GM12878 (cell line): Measurements from ENCODE around the gene ETNK2. TPM values are rescaled to one million over a fixed set of nuclear protein-coding genes. Genes with fewer than 3 reads are reported as not detected.

ENCODE experiments used
- ATAC-seq: fragments of 200-7000 bp; cut with Tn5 transposase; 3 replicates; pipeline ENCODE4 v1.9.1; 2020; ENCODE audit warnings: mild to moderate bottlenecking, moderate library complexity
- BruUV-seq: library from RNA; stranded (reverse); fragments of 400-500 nt; replicated peaks from 2 replicates; lab custom pipeline; 2021; lab: Mats Ljungman, UMichigan
- CTCF ChIA-PET: fragments of 300-600 bp; sonication (Branson Sonifier 250); formaldehyde crosslinking; extraction: SDS; loops from one replicate; lab custom pipeline; 2021; ENCODE audit warnings: inconsistent platforms; lab: Yijun Ruan, JAX
- POLR2A ChIA-PET: fragments of 350-600 bp; formaldehyde crosslinking; extraction: SDS; loops from one replicate; lab custom pipeline; 2021; ENCODE audit warnings: inconsistent platforms; lab: Charles Lee
- RAD21 ChIA-PET: fragments of 300-600 bp; sonication (Branson Sonifier 250); formaldehyde crosslinking; loops from one replicate; lab custom pipeline; 2023; ENCODE audit warnings: antibody characterized with exemption; ENCODE audit not compliant: unreplicated experiment; lab: Charles Lee
- SMC1A ChIA-PET: fragments of 300-600 bp; sonication (Branson Sonifier 250); formaldehyde crosslinking; loops from one replicate; lab custom pipeline; 2023; ENCODE audit not compliant: unreplicated experiment, uncharacterized antibody; lab: Charles Lee
- DNase-seq: peaks from one replicate; pipeline ENCODE4 v3.0.0-alpha.2; 2011; ENCODE audit warnings: low read depth, low spot score
- FAIRE-seq: peaks from 3 replicates; lab custom pipeline; 2011; peaks lifted over from hg19 to GRCh38; lab: Jason Lieb, UNC
- H2AFZ ChIP-seq: 2 replicates; pipeline ENCODE4 v1.6.0; 2011; ENCODE audit warnings: low read depth, low read length, control low read depth; ENCODE audit not compliant: control insufficient read depth
- H3K27ac ChIP-seq: 2 replicates; pipeline ENCODE4 v1.5.1; 2011; ENCODE audit warnings: control low read depth; ENCODE audit not compliant: control insufficient read depth, insufficient read depth
- H3K27me3 ChIP-seq, 2 experiments: replicated peaks in 1 of 2; 2 replicates each; pipeline versions ENCODE4 v1.6.0 to v1.6.1; 2011; ENCODE audit warnings: low read length in 1 of 2; ENCODE audit not compliant: control insufficient read depth in 2 of 2, insufficient read depth in 2 of 2
- H3K36me3 ChIP-seq, 2 experiments: 2 replicates each; pipeline ENCODE4 v1.5.1; 2011; ENCODE audit warnings: low read length in 1 of 2; ENCODE audit not compliant: control insufficient read depth in 2 of 2, insufficient read depth in 2 of 2
- H3K4me1 ChIP-seq: 2 replicates; pipeline ENCODE4 v1.6.1; 2011; ENCODE audit warnings: mild to moderate bottlenecking, low read length, moderate library complexity, mixed read lengths; ENCODE audit not compliant: control insufficient read depth, insufficient read depth
- H3K4me2 ChIP-seq: 2 replicates; pipeline ENCODE4 v1.6.0; 2011; ENCODE audit warnings: control low read depth; ENCODE audit not compliant: control insufficient read depth, insufficient read depth
- H3K4me3 ChIP-seq: fragments of 200-600 bp; sonication (generic); 2 replicates; pipeline ENCODE4 v1.5.1; 2016
- H3K79me2 ChIP-seq: 2 replicates; pipeline ENCODE4 v1.6.0; 2011; ENCODE audit warnings: low read length; ENCODE audit not compliant: control insufficient read depth, insufficient read depth
- H3K9ac ChIP-seq: 2 replicates; pipeline ENCODE4 v1.8.0; 2011; ENCODE audit warnings: low read length, control low read depth, mixed read lengths; ENCODE audit not compliant: control insufficient read depth, insufficient read depth
- H3K9me3 ChIP-seq: replicated peaks from 3 replicates; pipeline ENCODE4 v1.5.1; 2011; ENCODE audit warnings: mild to moderate bottlenecking, low read length; ENCODE audit not compliant: control insufficient read depth, insufficient read depth
- H4K20me1 ChIP-seq: 2 replicates; pipeline ENCODE4 v1.6.0; 2011; ENCODE audit not compliant: control insufficient read depth, insufficient read depth
- PBX3 ChIP-seq: IDR thresholded peaks from 2 replicates; pipeline ENCODE4 v1.6.1; 2011; ENCODE audit warnings: mild to moderate bottlenecking, low read depth, low read length, moderate library complexity; ENCODE audit not compliant: insufficient replicate concordance
- PML ChIP-seq: IDR thresholded peaks from 2 replicates; pipeline ENCODE4 v1.6.1; 2012; ENCODE audit warnings: low read length, inconsistent platforms
- POLR2A ChIP-seq: IDR thresholded peaks from 2 replicates; pipeline ENCODE4 v1.6.1; 2011; ENCODE audit warnings: low read depth, mild to moderate bottlenecking, low read length
- PRDM15 ChIP-seq: fragments of 450-650 bp; formaldehyde crosslinking; IDR thresholded peaks from 2 replicates; pipeline ENCODE4 v1.4.0; 2020; ENCODE audit warnings: mild to moderate bottlenecking, moderate library complexity
- SIX5 ChIP-seq: IDR thresholded peaks from 2 replicates; pipeline ENCODE4 v1.6.1; 2011; ENCODE audit warnings: mild to moderate bottlenecking, low read depth, low read length, moderate library complexity; ENCODE audit not compliant: severe bottlenecking
- SP1 ChIP-seq: IDR thresholded peaks from one replicate; pipeline ENCODE4 v1.6.1; 2011; ENCODE audit warnings: low read depth, low read length
- ZBTB40 ChIP-seq: fragments of 450-650 bp; IDR thresholded peaks from 2 replicates; pipeline ENCODE4 v1.6.1; 2016; ENCODE audit warnings: mild to moderate bottlenecking, moderate library complexity, borderline replicate concordance
- ZNF622 ChIP-seq: fragments of 450-650 bp; IDR thresholded peaks from 2 replicates; pipeline ENCODE4 v1.6.1; 2017; ENCODE audit warnings: mild to moderate bottlenecking, inconsistent platforms
- WGBS: methylation state at CpG from one replicate; pipeline ENCODE4 v1.1.6; 2016; ENCODE audit warnings: low lambda C conversion rate; ENCODE audit not compliant: insufficient replicate concordance, insufficient coverage; ENCODE audit errors: missing lambda C conversion rate; 5-methylcytosine and 5-hydroxymethylcytosine counted together
- in situ Hi-C: fragments of 300-500 bp; cut with MboI; formaldehyde crosslinking; loops from 9 replicates; pipeline ENCODE4 v1.14.3; 2018; ENCODE audit warnings: mixed read lengths
- intact Hi-C: fragments of 100-400 bp; cut with micrococcal nuclease; formaldehyde crosslinking; loops from one replicate; pipeline ENCODE4 v1.14.2; 2022; ENCODE audit not compliant: unreplicated experiment
- polyA plus RNA-seq, 11 experiments: library from polyadenylated mRNA; depleted of rRNA in 4 of 11; unstranded in 6 of 11; stranded (reverse) in 5 of 11; fragments of >200 nt; fragmentation: Nextera tagmentation in 4 of 11; fragmentation: Illumina TruSeq in 1 of 11; extraction: Ambion mirVana in 4 of 11; extraction: Trizol in 1 of 11; gene quantifications; 1 replicate in 1 of 11; 2 replicates in 10 of 11; pipeline versions ENCODE4 v1.2.1 to v1.2.3, GENCODE V29; 2011 to 2016; ENCODE audit warnings: inconsistent platforms in 2 of 11, missing spikeins in 2 of 11, low read depth in 1 of 11
- total RNA-seq, 4 experiments: library from RNA; depleted of rRNA in 3 of 4; stranded (reverse); fragments of >200 nt in 3 of 4; fragmentation: Illumina TruSeq in 1 of 4; extraction: Trizol in 1 of 4; gene quantifications; 2 replicates each; pipeline versions ENCODE4 v1.2.1 to v1.2.3, GENCODE V29; 2013 to 2021

ETNK2 gene
- total and polyA plus RNA-seq, 10 of the 15 experiments (the other 5 are each of a cell fraction or from before 2014, with no cell fraction given) = 0.14 TPM; not detected in 9

GRCh38 chr1:204130981-204131892, 20.6 kb downstream of the ETNK2 start (continued):
- TF ChIP-seq PBX3 = no peak

GRCh38 chr1:204130178-204130577, 21.7 kb downstream of the ETNK2 start:
- Histone ChIP-seq H3K4me1 (no peaks in the 10 kb centered on the region), H4K20me1 (no peaks in the 10 kb centered on the region)
- POLR2A ChIA-PET = no interaction called here
- no peak for TF ChIP-seq SIX5
- no peak for TF ChIP-seq POLR2A
- TF ChIP-seq ZNF622 = no peak
- TF ChIP-seq PRDM15 (CRISPR knock-in tag) = no peak
- TF ChIP-seq ZBTB40 = no peak
- TF ChIP-seq PML = no peak
- no peak for TF ChIP-seq SP1
- TF ChIP-seq, all 136 proteins: peak for 0
- ChIA-PET SMC1A (interaction anchor here (0.8 to 4.3 kb wide), 4 partner anchors 12 to 270 kb away, joined by 3 to 55 read pairs (median 20); partner anchors contain the start of gene SNRPE), RAD21 (interaction anchor here (0.7 to 4.1 kb wide), 7 partner anchors 9 to 271 kb away, joined by 3 to 54 read pairs (median 3); partner anchors contain the start of gene SNRPE), CTCF (interaction anchor here (0.9 to 7.8 kb wide), 6 partner anchors 22 to 270 kb away, joined by 4 to 121 read pairs (median 7); partner anchors contain the start of gene SNRPE)
- 21% methylated on average over 4 of the region's 4 CpGs for WGBS
- Histone ChIP-seq H3K9me3 (no peaks in the 10 kb centered on the region), H3K27me3 (no peaks in the 10 kb centered on the region; a peak in 2 of 4 replicates), H3K4me2 (no peak overlapping the region), H2AFZ (no peak overlapping the region), H3K9ac (no peak overlapping the region), H3K4me3 (no peak overlapping the region), H3K36me3 (no peaks in the 10 kb centered on the region), H3K27ac (no peak overlapping the region), H3K79me2 (no peaks in the 10 kb centered on the region)
- BruUV-seq = no TSS peak
- intact Hi-C loops (no loop called here), in situ Hi-C loops (no loop called here)
- ATAC-seq = no peak
- no peak for DNase-seq
- no peak for FAIRE-seq
